Measurements from ENCODE around the gene PHYHIPL. TPM values are rescaled to one million over a fixed set of nuclear protein-coding genes. Genes with fewer than 3 reads are reported as not detected.
"Not testable (repeated sequence)": the region's sequence is repeated elsewhere in the genome, so short reads cannot be mapped to it uniquely, and the experiment has no call there.

PHYHIPL gene
- total and polyA plus RNA-seq, 9 donors, result 0.31 to 2.4 (median 1.7) TPM

GRCh38 chr10:59181668-59182067 is 5.2 kb downstream of the PHYHIPL start:
- peak; percentile 80 for DNase-seq
- peaks cover 8% of the 10 kb centered on the region for H3K27me3 ChIP-seq (ENCODE audit: control insufficient read depth, insufficient read depth, low read length)
- no CpG with 5 or more reads among the region's 2 CpGs for WGBS (ENCODE audit: insufficient coverage)
- H3K9me3 ChIP-seq (replicated peaks; ENCODE audit: control insufficient read depth, low read depth, low read length), result no peaks in the 10 kb centered on the region
- H3K36me3 ChIP-seq (ENCODE audit: control insufficient read depth, insufficient read depth, low read length), result no peaks in the 10 kb centered on the region
- H3K4me1 ChIP-seq (ENCODE audit: control insufficient read depth, insufficient read depth, low read length), result peaks cover 6% of the 10 kb centered on the region
- no peak overlapping the region for H3K27ac ChIP-seq (ENCODE audit: low read length)
- H3K4me3 ChIP-seq (ENCODE audit: low read length), result no peak overlapping the region

- Histone ChIP-seq H3K9me3 (replicated peaks; ENCODE audit: control insufficient read depth, low read depth, low read length) (no peaks in the 10 kb centered on the region), H3K36me3 (ENCODE audit: control insufficient read depth, insufficient read depth, low read length) (no peaks in the 10 kb centered on the region), H3K4me3 (ENCODE audit: low read length) (no peak overlapping the region), H3K4me1 (ENCODE audit: control insufficient read depth, insufficient read depth, low read length) (no peaks in the 10 kb centered on the region), H3K27ac (ENCODE audit: low read length) (no peak overlapping the region), H3K27me3 (ENCODE audit: control insufficient read depth, insufficient read depth, low read length) (no peaks in the 10 kb centered on the region)
- no CpG with 5 or more reads among the region's 1 CpG for WGBS (ENCODE audit: insufficient coverage)
- no peak for DNase-seq
These were observed 13.9 kb downstream of the PHYHIPL start for GRCh38 chr10:59190332-59190731.

- DNase-seq, result no peak
- Histone ChIP-seq H3K4me3 (ENCODE audit: low read length) (no peak overlapping the region), H3K9me3 (replicated peaks; ENCODE audit: control insufficient read depth, low read depth, low read length) (peaks cover 4% of the 10 kb centered on the region), H3K27me3 (ENCODE audit: control insufficient read depth, insufficient read depth, low read length) (no peaks in the 10 kb centered on the region), H3K4me1 (ENCODE audit: control insufficient read depth, insufficient read depth, low read length) (no peaks in the 10 kb centered on the region), H3K27ac (ENCODE audit: low read length) (no peak overlapping the region), H3K36me3 (ENCODE audit: control insufficient read depth, insufficient read depth, low read length) (no peaks in the 10 kb centered on the region)
- WGBS (ENCODE audit: insufficient coverage), result no CpG with 5 or more reads among the region's 5 CpGs
These were observed 29.8 kb downstream of the PHYHIPL start for GRCh38 chr10:59206204-59206720.

- Histone ChIP-seq H3K4me1 (ENCODE audit: control insufficient read depth, insufficient read depth, low read length) (no peaks in the 10 kb centered on the region), H3K27ac (ENCODE audit: low read length) (no peak overlapping the region), H3K4me3 (ENCODE audit: low read length) (no peak overlapping the region), H3K9me3 (replicated peaks; ENCODE audit: control insufficient read depth, low read depth, low read length) (peaks cover 2% of the 10 kb centered on the region), H3K27me3 (ENCODE audit: control insufficient read depth, insufficient read depth, low read length) (no peaks in the 10 kb centered on the region), H3K36me3 (ENCODE audit: control insufficient read depth, insufficient read depth, low read length) (no peaks in the 10 kb centered on the region)
- no peak for DNase-seq
- 0% methylated on average over 1 of the region's 2 CpGs for WGBS (ENCODE audit: insufficient coverage)
These were observed 35.9 kb downstream of the PHYHIPL start for GRCh38 chr10:59212301-59212798.

GRCh38 chr10:59214160-59214559 is 37.7 kb downstream of the PHYHIPL start:
- Histone ChIP-seq H3K4me3 (ENCODE audit: low read length) (no peak overlapping the region), H3K27ac (ENCODE audit: low read length) (no peak overlapping the region), H3K36me3 (ENCODE audit: control insufficient read depth, insufficient read depth, low read length) (no peaks in the 10 kb centered on the region), H3K9me3 (replicated peaks; ENCODE audit: control insufficient read depth, low read depth, low read length) (no peaks in the 10 kb centered on the region), H3K27me3 (ENCODE audit: control insufficient read depth, insufficient read depth, low read length) (no peaks in the 10 kb centered on the region), H3K4me1 (ENCODE audit: control insufficient read depth, insufficient read depth, low read length) (no peaks in the 10 kb centered on the region)
- DNase-seq, result no peak
- WGBS (ENCODE audit: insufficient coverage), result no CpG with 5 or more reads among the region's 1 CpG

- DNase-seq, result no peak
- H3K4me3 ChIP-seq (ENCODE audit: low read length), result no peak overlapping the region
- H3K9me3 ChIP-seq (replicated peaks; ENCODE audit: control insufficient read depth, low read depth, low read length), result no peaks in the 10 kb centered on the region
- 92% methylated on average over 1 of the region's 4 CpGs for WGBS (ENCODE audit: insufficient coverage)
- H3K4me1 ChIP-seq (ENCODE audit: control insufficient read depth, insufficient read depth, low read length), result no peaks in the 10 kb centered on the region
- H3K27me3 ChIP-seq (ENCODE audit: control insufficient read depth, insufficient read depth, low read length), result no peaks in the 10 kb centered on the region
- H3K36me3 ChIP-seq (ENCODE audit: control insufficient read depth, insufficient read depth, low read length), result no peaks in the 10 kb centered on the region
- H3K27ac ChIP-seq (ENCODE audit: low read length), result no peak overlapping the region
These were observed 39.9 kb downstream of the PHYHIPL start for GRCh38 chr10:59216178-59216869.

- Histone ChIP-seq H3K4me3 (ENCODE audit: low read length) (no peak overlapping the region), H3K27me3 (ENCODE audit: control insufficient read depth, insufficient read depth, low read length) (no peaks in the 10 kb centered on the region), H3K9me3 (replicated peaks; ENCODE audit: control insufficient read depth, low read depth, low read length) (no peaks in the 10 kb centered on the region), H3K4me1 (ENCODE audit: control insufficient read depth, insufficient read depth, low read length) (no peaks in the 10 kb centered on the region), H3K36me3 (ENCODE audit: control insufficient read depth, insufficient read depth, low read length) (no peaks in the 10 kb centered on the region), H3K27ac (ENCODE audit: low read length) (no peak overlapping the region)
- no peak for DNase-seq
These were observed 46.3 kb downstream of the PHYHIPL start for GRCh38 chr10:59222788-59223187.

GRCh38 chr10:59223597-59223996 is 47.2 kb downstream of the PHYHIPL start:
- WGBS (ENCODE audit: insufficient coverage), result no CpG with 5 or more reads among the region's 2 CpGs
- H3K27ac ChIP-seq (ENCODE audit: low read length); H3K9me3 ChIP-seq (replicated peaks; ENCODE audit: control insufficient read depth, low read depth, low read length); H3K36me3 ChIP-seq (ENCODE audit: control insufficient read depth, insufficient read depth, low read length); H3K4me1 ChIP-seq (ENCODE audit: control insufficient read depth, insufficient read depth, low read length); DNase-seq; H3K4me3 ChIP-seq (ENCODE audit: low read length); H3K27me3 ChIP-seq (ENCODE audit: control insufficient read depth, insufficient read depth, low read length): not testable (repeated sequence)

- Histone ChIP-seq H3K4me1 (ENCODE audit: control insufficient read depth, insufficient read depth, low read length) (no peaks in the 10 kb centered on the region), H3K9me3 (replicated peaks; ENCODE audit: control insufficient read depth, low read depth, low read length) (no peaks in the 10 kb centered on the region), H3K36me3 (ENCODE audit: control insufficient read depth, insufficient read depth, low read length) (no peaks in the 10 kb centered on the region), H3K27ac (ENCODE audit: low read length) (no peak overlapping the region), H3K27me3 (ENCODE audit: control insufficient read depth, insufficient read depth, low read length) (no peaks in the 10 kb centered on the region), H3K4me3 (ENCODE audit: low read length) (no peak overlapping the region)
- no peak for DNase-seq
These were observed 48.8 kb downstream of the PHYHIPL start for GRCh38 chr10:59225211-59225610.

GRCh38 chr10:59227136-59227673 is 50.8 kb downstream of the PHYHIPL start:
- H3K36me3 ChIP-seq (ENCODE audit: control insufficient read depth, insufficient read depth, low read length), result no peaks in the 10 kb centered on the region
- WGBS (ENCODE audit: insufficient coverage), result 100% methylated on average over 1 of the region's 3 CpGs
- H3K4me1 ChIP-seq (ENCODE audit: control insufficient read depth, insufficient read depth, low read length), result no peaks in the 10 kb centered on the region
- H3K9me3 ChIP-seq (replicated peaks; ENCODE audit: control insufficient read depth, low read depth, low read length), result no peaks in the 10 kb centered on the region
- no peak for DNase-seq
- H3K4me3 ChIP-seq (ENCODE audit: low read length), result no peak overlapping the region
- H3K27me3 ChIP-seq (ENCODE audit: control insufficient read depth, insufficient read depth, low read length), result no peaks in the 10 kb centered on the region
- H3K27ac ChIP-seq (ENCODE audit: low read length), result no peak overlapping the region
